Measurements from ENCODE around the gene PNPLA6.

DNA sequence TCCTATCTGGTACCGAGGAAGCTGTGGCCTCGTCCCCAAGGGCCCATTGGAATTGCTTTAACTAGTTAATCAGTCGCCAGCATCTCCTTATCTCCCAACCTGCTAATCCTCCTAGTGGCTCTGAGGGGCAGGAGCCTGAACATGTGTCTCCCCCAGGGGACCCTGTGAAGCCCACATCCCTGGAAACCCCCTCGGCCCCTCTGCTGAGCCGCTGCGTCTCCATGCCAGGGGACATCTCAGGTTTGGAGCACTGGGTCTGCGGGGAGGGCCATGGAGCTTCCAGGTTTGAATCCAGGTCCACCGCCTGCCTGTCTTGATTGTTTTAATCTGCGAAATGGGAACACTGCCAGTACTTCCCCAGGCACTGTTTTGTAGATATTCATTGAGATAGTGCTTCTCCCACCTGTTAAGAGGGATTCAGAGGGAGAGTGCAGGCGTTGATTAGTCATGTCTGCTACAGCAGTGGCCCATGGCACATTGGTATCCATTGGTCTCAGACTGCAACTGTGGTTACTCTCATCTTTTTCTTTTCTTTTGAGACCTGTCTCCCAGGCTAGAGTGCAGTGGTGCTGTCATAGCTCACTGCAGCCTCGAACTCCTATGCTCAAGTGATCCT is 6.4 kb downstream of the PNPLA6 start:
- TF ChIP-seq POLR2AphosphoS5 (IDR thresholded peaks at IDR 0.05; ENCODE audit: low read depth, low read length) (no peak), TAF1 (IDR thresholded peaks at IDR 0.05; ENCODE audit: borderline replicate concordance, insufficient read depth, low read length) (no peak)
- TF ChIP-seq, protein P1, sequence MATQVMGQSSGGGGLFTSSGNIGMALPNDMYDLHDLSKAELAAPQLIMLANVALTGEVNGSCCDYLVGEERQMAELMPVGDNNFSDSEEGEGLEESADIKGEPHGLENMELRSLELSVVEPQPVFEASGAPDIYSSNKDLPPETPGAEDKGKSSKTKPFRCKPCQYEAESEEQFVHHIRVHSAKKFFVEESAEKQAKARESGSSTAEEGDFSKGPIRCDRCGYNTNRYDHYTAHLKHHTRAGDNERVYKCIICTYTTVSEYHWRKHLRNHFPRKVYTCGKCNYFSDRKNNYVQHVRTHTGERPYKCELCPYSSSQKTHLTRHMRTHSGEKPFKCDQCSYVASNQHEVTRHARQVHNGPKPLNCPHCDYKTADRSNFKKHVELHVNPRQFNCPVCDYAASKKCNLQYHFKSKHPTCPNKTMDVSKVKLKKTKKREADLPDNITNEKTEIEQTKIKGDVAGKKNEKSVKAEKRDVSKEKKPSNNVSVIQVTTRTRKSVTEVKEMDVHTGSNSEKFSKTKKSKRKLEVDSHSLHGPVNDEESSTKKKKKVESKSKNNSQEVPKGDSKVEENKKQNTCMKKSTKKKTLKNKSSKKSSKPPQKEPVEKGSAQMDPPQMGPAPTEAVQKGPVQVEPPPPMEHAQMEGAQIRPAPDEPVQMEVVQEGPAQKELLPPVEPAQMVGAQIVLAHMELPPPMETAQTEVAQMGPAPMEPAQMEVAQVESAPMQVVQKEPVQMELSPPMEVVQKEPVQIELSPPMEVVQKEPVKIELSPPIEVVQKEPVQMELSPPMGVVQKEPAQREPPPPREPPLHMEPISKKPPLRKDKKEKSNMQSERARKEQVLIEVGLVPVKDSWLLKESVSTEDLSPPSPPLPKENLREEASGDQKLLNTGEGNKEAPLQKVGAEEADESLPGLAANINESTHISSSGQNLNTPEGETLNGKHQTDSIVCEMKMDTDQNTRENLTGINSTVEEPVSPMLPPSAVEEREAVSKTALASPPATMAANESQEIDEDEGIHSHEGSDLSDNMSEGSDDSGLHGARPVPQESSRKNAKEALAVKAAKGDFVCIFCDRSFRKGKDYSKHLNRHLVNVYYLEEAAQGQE (IDR thresholded peaks at IDR 0.05; ENCODE audit: insufficient read depth in 1 of 2, low read depth in 2 of 2, low read length in 2 of 2), result no peak

Measured in PFSK-1 (cell line).